Rectal smooth muscle tissue (tissue), 1 donor: ENCODE data around the gene SPACA6.
"Not testable (repeated sequence)": the region's sequence is repeated elsewhere in the genome, so short reads cannot be mapped to it uniquely, and the experiment has no call there.

Experiments used
- H3K27ac ChIP-seq: one replicate; pipeline ENCODE4 v1.7.0; 2013; ENCODE audit warnings: low read depth, low read length, inconsistent platforms
- H3K27me3 ChIP-seq: one replicate; pipeline ENCODE4 v1.7.0; 2013; ENCODE audit warnings: low read length; ENCODE audit not compliant: control insufficient read depth, insufficient read depth
- H3K36me3 ChIP-seq: one replicate; pipeline ENCODE4 v1.7.0; 2013; ENCODE audit warnings: low read length; ENCODE audit not compliant: control insufficient read depth, insufficient read depth
- H3K4me1 ChIP-seq: one replicate; pipeline ENCODE4 v1.7.0; 2013; ENCODE audit warnings: low read length; ENCODE audit not compliant: control insufficient read depth, insufficient read depth
- H3K4me3 ChIP-seq: one replicate; pipeline ENCODE4 v1.7.0; 2013; ENCODE audit warnings: low read length
- H3K9ac ChIP-seq: one replicate; pipeline ENCODE4 v1.7.0; 2013; ENCODE audit warnings: low read length

SPACA6 gene, protein sequence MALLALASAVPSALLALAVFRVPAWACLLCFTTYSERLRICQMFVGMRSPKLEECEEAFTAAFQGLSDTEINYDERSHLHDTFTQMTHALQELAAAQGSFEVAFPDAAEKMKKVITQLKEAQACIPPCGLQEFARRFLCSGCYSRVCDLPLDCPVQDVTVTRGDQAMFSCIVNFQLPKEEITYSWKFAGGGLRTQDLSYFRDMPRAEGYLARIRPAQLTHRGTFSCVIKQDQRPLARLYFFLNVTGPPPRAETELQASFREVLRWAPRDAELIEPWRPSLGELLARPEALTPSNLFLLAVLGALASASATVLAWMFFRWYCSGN

DNA sequence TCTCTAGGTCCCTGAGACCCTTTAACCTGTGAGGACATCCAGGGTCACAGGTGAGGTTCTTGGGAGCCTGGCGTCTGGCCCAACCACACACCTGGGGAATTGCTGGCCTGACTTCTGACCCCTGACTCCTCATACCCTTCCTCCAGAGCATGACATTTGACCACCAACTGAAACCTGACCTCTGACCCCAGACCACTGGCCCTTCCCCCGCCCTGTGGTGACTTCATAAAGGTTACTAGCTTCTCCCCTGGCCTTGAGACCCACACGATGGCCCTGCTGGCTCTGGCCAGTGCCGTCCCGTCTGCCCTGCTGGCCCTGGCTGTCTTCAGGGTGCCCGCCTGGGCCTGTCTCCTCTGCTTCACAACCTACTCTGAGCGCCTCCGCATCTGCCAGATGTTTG is at the start of gene SPACA6:
Gene SPACA6 (plus strand): TSS at position 71 of the 400 bp plus-strand sequence. CDS start 197 bp downstream, at position 268.
- peaks cover 13% of the 10 kb centered on the region for H3K4me1 ChIP-seq
- peak within 1 kb of the TSS; percentile 20 for H3K27ac ChIP-seq
- H3K4me3 ChIP-seq: peak within 1 kb of the TSS; percentile 55
- H3K27me3 ChIP-seq: no peaks in the 10 kb centered on the region
- H3K9ac ChIP-seq: no peak within 1 kb of the TSS
- peaks cover 5% of the 10 kb centered on the region for H3K36me3 ChIP-seq

DNA sequence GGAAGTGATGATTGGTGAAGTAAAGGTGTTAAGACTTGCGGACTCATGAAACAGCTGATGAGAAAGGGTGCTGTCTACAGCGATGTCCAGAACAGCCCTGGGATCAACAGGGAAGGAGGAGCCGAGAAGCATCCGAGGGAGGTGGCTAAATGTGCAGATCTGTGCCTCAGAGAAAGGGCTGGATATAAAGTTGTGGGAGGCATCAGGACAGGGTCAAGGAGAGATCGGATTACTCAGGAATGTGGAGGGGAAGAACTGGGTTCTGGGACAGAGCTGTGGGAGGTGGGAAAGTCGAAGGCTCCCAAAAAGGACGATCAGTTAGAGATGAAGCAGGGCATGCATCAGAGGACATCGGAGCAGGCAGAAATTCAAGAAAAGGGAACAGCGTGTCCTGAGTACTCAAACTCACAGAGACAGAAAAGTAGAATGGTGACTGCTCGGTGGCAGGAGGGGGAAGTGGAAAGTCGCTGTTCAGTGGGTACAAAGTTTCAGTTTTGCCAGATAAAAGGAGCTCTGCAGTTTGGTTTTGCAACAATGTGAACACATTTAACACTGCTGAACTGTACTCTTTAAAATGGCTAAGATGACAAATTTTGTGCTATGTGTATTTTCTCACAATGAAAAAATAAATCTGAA is 48.4 kb upstream of the SPACA6 start:
- Histone ChIP-seq H3K4me1 (no peaks in the 10 kb centered on the region), H3K27me3 (no peaks in the 10 kb centered on the region), H3K27ac (no peak overlapping the region), H3K4me3 (no peak overlapping the region), H3K36me3 (no peaks in the 10 kb centered on the region), H3K9ac (no peak overlapping the region)

DNA sequence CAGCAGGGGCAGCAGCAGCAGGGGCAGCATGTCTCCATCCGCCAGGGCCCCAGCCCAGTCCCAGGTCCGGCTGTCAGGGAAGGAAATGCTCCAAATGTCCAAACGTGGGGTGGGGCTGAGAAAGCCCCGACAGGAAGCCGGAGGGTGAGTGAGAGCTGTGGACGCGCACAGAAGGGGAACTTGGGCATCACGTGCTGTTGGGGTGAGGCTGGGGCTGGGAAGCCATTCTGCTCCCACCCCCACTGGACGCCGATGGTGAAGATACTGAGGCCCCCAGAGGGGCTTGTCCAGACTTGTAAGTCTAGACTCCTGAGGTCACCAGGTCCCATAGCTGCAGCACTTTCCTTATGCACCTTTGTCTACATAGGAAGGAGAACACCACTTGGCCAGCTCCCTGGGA is 46.4 kb upstream of the SPACA6 start, which contains the start of gene SIGLEC14:
Gene SIGLEC14 (minus strand): TSS at position 96 of the 400 bp plus-strand sequence. CDS start 66 bp downstream, at position 30.
- H3K4me3 ChIP-seq, H3K27ac ChIP-seq, H3K9ac ChIP-seq, H3K27me3 ChIP-seq, H3K4me1 ChIP-seq, H3K36me3 ChIP-seq: not testable (repeated sequence)

DNA sequence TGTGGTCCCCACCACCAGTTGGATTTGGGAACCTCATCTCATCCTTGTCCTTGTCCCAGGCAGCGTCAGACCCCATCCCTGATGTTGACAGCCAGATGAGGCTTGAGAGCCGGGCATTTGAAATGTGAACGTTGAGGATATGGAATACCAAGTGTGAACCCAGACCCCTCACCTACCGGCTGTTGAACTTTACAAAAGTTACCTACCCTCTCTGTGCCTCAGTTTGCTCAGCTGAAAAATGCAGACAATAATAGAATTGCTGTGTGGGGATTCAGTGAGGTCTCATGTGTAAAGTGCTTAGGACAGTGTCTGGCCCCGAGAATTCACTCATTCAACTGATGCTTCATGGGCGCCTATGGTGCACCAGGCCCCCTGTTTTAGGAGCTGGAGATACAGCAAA is 45.8 kb upstream of the SPACA6 start:
- Histone ChIP-seq H3K36me3 (no peaks in the 10 kb centered on the region), H3K27ac (no peak overlapping the region), H3K4me3 (no peak overlapping the region), H3K4me1 (no peaks in the 10 kb centered on the region), H3K27me3 (no peaks in the 10 kb centered on the region), H3K9ac (no peak overlapping the region)

DNA sequence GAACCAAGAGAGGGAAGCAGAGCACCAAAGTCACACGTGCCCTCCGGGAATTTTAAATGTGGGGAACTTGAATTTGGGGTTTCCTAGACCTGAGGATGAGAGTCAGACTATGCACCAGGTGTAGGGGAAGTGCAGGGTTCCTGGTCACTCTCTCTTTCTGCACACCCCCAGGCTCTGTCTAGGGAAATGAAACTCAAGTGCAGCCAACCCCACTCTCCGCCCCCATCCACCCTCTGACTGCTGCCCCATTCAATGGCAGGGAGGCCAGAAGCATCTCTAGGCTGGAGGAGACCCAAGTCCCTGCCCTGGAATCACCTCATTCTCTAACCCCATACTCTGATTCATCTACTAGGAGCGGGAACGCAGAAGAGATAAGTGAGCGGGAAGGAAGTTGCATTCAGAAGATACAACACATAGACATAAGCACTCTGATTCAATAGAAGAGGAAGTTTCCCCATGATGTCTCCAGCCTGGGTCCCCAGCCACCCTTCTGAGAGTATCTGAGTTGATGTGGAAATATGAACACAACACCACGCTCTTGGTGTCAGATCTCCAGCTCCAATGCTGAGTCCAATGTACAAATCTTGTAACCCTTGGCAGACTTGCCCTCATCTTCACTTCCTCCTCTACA is 41.8 kb upstream of the SPACA6 start:
- no peaks in the 10 kb centered on the region for H3K4me1 ChIP-seq
- H3K4me3 ChIP-seq: no peak overlapping the region
- no peak overlapping the region for H3K27ac ChIP-seq
- no peak overlapping the region for H3K9ac ChIP-seq
- H3K27me3 ChIP-seq: no peaks in the 10 kb centered on the region
- no peaks in the 10 kb centered on the region for H3K36me3 ChIP-seq

DNA sequence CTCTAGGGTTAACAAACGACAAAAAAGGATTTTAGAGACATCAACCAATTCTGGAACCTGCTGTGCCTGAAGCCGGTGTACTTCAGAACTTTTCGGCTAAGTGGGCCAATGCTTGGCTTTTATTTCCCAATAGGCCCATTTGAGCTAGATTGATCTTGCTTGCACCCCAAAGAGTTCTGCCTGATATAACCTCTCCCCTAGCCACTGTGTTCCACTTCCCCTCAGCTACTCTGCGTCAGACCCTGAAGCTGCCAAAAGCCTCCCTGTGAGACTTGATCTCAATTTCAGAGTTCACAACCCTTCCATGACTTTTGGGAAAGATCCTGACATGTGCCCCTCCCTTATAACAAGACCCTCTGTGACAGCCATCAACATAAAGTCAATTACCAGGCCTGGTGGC is 40.9 kb upstream of the SPACA6 start:
- H3K27me3 ChIP-seq: no peaks in the 10 kb centered on the region
- no peak overlapping the region for H3K4me3 ChIP-seq
- no peaks in the 10 kb centered on the region for H3K4me1 ChIP-seq
- H3K9ac ChIP-seq: no peak overlapping the region
- H3K27ac ChIP-seq: no peak overlapping the region
- H3K36me3 ChIP-seq: no peaks in the 10 kb centered on the region

DNA sequence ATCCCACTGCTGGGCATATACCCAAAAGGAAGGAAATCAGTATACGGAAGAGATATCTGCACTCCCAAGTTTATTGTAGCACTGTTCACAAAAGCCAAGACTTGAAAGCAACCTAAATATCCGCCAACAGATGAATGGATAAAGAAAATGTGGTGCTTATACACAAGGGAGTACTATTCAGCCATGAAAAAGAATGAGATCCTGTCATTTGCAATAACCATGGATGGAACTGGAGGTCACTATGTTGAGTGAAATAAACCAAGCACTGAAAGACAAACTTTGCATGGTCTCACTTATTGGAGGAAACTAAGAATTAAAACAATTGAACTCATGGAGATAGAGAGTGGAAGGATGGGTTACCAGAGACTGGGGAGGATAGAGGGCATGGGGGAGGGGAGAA is 40.0 kb upstream of the SPACA6 start:
- H3K4me1 ChIP-seq: no peaks in the 10 kb centered on the region
- no peaks in the 10 kb centered on the region for H3K36me3 ChIP-seq
- H3K27ac ChIP-seq: no peak overlapping the region
- no peak overlapping the region for H3K4me3 ChIP-seq
- H3K9ac ChIP-seq: no peak overlapping the region
- H3K27me3 ChIP-seq: no peaks in the 10 kb centered on the region

DNA sequence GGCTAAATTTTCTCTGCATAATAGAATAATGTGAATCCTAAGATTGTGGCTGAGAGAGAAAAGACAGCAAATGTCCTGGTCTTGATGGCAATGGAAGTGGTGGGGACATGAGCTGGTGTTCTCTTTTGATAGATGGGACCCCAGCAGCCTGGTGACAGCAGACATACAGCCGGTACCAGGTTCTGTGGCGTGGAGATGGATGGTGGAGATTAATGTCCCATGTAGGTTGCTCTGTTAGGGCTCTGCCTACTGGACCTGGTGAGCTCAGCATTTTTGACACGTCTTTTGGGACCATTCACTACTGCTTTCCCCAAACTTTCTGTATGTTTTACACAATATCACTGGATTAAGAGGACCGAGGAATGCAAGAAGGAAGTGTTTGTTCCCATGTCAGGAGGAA is 38.3 kb upstream of the SPACA6 start:
- Histone ChIP-seq H3K27ac (no peak overlapping the region), H3K27me3 (no peaks in the 10 kb centered on the region), H3K9ac (no peak overlapping the region), H3K4me3 (no peak overlapping the region), H3K4me1 (no peaks in the 10 kb centered on the region), H3K36me3 (no peaks in the 10 kb centered on the region)

DNA sequence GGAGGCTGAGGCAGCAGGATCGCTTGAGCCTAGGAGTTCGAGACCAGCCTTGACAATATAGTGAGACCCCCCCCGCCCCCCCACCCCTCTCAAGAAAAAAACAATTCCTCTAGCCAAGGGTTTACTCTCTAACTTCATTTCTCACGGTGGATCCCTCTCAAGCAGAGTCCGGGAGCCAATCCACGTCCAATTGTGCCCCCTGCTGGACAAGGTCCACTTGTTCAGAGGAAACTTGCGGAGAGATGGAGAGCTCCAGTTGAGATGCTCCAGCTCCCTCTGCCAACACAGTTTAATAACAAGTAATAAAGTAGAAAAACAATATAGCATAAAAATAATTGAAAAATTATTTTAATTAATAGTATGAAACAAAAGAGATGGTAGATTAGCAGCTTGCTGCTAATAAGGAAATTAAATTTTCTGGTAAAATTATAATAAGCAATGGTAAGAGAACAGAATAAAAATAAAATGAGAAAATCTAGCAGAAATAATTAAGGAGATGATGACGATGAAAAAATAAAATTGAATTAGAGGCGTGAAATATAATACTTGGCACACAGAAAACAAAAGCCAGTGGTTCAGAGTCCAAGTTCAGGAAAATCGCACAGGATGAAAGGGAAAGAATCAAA is 32.0 kb upstream of the SPACA6 start:
- no peak overlapping the region for H3K4me3 ChIP-seq
- no peaks in the 10 kb centered on the region for H3K36me3 ChIP-seq
- H3K4me1 ChIP-seq: no peaks in the 10 kb centered on the region
- no peak overlapping the region for H3K27ac ChIP-seq
- no peak overlapping the region for H3K9ac ChIP-seq
- no peaks in the 10 kb centered on the region for H3K27me3 ChIP-seq

DNA sequence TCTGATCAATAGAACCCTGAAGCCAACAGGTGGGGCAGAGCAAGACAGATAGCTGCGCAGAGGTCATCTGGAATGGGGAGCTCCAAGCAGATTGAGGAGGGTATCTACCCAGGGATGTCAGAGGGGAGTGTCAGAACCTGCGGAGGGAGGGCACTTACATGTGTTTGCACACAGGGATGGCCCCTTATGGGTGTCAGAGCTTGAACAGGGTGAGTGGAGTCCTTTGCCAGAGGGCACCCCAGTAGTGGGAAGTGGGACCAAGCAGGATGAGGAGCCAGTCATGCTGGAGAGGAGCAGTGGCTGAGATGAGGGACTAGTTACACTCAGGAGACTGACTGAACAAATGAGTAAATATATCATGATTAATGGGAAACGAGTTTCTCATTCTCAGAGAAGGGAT is 29.5 kb upstream of the SPACA6 start:
- Histone ChIP-seq H3K4me1 (no peaks in the 10 kb centered on the region), H3K27me3 (no peaks in the 10 kb centered on the region), H3K4me3 (no peak overlapping the region), H3K9ac (no peak overlapping the region), H3K36me3 (no peaks in the 10 kb centered on the region), H3K27ac (no peak overlapping the region)

DNA sequence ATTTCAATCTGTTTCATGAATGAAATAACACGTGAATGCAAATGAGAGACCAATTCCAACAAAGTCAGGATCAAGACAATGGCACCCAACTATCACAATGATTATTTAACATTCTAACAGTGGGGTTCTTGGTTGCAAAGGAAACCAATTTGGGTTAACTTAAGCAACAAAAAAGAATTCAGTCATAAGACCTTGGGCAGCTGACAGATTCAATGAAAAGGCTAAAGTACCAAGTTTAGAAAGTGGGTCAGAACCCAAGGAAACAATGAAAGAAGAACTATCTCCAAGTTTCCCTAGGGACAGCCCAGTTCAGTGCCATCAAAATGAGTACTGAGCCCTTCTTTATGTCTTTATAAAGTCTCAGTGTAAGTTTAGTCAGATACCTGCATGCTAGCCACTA is 29.0 kb upstream of the SPACA6 start:
- Histone ChIP-seq H3K27ac (no peak overlapping the region), H3K4me1 (no peaks in the 10 kb centered on the region), H3K4me3 (no peak overlapping the region), H3K27me3 (no peaks in the 10 kb centered on the region), H3K9ac (no peak overlapping the region), H3K36me3 (no peaks in the 10 kb centered on the region)

DNA sequence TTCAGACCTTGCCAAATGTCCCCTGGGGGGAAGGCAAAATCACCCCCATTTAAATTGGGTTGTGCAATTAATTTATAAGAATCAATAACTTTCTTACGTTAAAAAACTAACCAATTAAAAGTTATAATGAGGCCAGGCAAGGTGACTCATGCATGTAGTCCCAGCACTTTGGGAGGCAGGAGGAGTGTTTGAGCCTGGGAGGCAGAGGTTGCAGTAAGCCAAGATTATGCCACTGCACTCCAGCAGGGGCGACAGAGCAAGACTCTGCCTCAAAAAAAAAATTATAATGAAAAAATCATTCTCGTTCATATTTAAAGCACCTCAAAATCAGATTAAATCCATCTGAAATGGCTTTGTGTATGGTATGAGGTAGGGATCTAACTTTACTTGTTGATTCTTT is 28.1 kb upstream of the SPACA6 start:
- H3K27me3 ChIP-seq: no peaks in the 10 kb centered on the region
- no peak overlapping the region for H3K4me3 ChIP-seq
- no peak overlapping the region for H3K27ac ChIP-seq
- H3K4me1 ChIP-seq: no peaks in the 10 kb centered on the region
- no peak overlapping the region for H3K9ac ChIP-seq
- no peaks in the 10 kb centered on the region for H3K36me3 ChIP-seq
